DMS153 (cell line): ENCODE measurements around the gene MLPH.
A peak's percentile ranks its signal among the peaks of the same experiment; 100 is the strongest.
"Not testable (repeated sequence)": the region's sequence is repeated elsewhere in the genome, so short reads cannot be mapped to it uniquely, and the experiment has no call there.

Experiments used
- DNase-seq: peaks from one replicate; lab custom pipeline; 2025; lab: John Stamatoyannopoulos, UW

Gene MLPH

GRCh38 chr2:237585590-237586221 lies 98.7 kb downstream of the MLPH start:
- no peak for DNase-seq

GRCh38 chr2:237588044-237588696 lies 101.1 kb downstream of the MLPH start:
- no peak for DNase-seq

- peak; percentile 39 for DNase-seq
These were observed 103.5 kb downstream of the MLPH start, which contains the start of gene RAB17 for GRCh38 chr2:237590272-237591140. TSS of gene RAB17 (minus strand) at chr2:237590734. CDS start at chr2:237586154, 4,580 bp downstream.

- DNase-seq = peak; percentile 79
These were observed 104.3 kb downstream of the MLPH start for GRCh38 chr2:237591141-237591881.

GRCh38 chr2:237592425-237592980 lies 105.5 kb downstream of the MLPH start:
- no peak for DNase-seq

GRCh38 chr2:237593036-237593435 lies 106.0 kb downstream of the MLPH start:
- DNase-seq = no peak

- no peak for DNase-seq
These were observed 106.7 kb downstream of the MLPH start for GRCh38 chr2:237593596-237594320.

GRCh38 chr2:237594514-237594871 lies 107.4 kb downstream of the MLPH start:
- DNase-seq = no peak

GRCh38 chr2:237595829-237596519 lies 108.9 kb downstream of the MLPH start:
- DNase-seq = not testable (repeated sequence)

- DNase-seq = no peak
These were observed 109.6 kb downstream of the MLPH start for GRCh38 chr2:237596520-237597195.

- DNase-seq = no peak
These were observed 110.4 kb downstream of the MLPH start for GRCh38 chr2:237597196-237598145.

GRCh38 chr2:237598468-237599208 lies 111.6 kb downstream of the MLPH start:
- DNase-seq = no peak

GRCh38 chr2:237599465-237600110 lies 112.5 kb downstream of the MLPH start:
- DNase-seq = no peak

GRCh38 chr2:237600205-237600846 lies 113.3 kb downstream of the MLPH start:
- DNase-seq = no peak

GRCh38 chr2:237601453-237602116 lies 114.5 kb downstream of the MLPH start:
- DNase-seq = no peak

GRCh38 chr2:237602409-237602808 lies 115.4 kb downstream of the MLPH start:
- no peak for DNase-seq
